Measurements from ENCODE around the gene TBC1D14.

DNA sequence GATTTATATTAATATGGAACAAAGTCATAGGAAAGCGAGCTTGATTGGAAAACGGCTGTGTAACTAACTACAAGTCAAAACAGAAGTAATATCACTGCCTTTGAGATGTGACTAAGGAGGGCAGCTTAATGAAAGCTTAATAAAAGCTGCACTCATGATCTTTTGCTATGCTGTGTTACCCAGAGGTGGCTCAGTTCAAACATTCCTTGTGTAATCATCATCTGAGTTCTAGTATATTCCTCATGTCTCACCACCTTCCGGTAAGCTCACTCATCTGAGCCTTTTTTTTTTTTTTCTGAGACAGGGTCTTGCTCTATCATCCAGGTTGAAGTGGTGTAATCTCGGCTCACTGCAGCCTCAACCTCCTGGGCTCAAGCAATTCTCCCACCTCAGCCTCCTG, 153.2 kb downstream of the TBC1D14 start:
- TF ChIP-seq POLR2A (IDR thresholded peaks at IDR 0.05): no peak
- TF ChIP-seq, protein P1, sequence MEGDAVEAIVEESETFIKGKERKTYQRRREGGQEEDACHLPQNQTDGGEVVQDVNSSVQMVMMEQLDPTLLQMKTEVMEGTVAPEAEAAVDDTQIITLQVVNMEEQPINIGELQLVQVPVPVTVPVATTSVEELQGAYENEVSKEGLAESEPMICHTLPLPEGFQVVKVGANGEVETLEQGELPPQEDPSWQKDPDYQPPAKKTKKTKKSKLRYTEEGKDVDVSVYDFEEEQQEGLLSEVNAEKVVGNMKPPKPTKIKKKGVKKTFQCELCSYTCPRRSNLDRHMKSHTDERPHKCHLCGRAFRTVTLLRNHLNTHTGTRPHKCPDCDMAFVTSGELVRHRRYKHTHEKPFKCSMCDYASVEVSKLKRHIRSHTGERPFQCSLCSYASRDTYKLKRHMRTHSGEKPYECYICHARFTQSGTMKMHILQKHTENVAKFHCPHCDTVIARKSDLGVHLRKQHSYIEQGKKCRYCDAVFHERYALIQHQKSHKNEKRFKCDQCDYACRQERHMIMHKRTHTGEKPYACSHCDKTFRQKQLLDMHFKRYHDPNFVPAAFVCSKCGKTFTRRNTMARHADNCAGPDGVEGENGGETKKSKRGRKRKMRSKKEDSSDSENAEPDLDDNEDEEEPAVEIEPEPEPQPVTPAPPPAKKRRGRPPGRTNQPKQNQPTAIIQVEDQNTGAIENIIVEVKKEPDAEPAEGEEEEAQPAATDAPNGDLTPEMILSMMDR (IDR thresholded peaks at IDR 0.05): no peak

Measured in testis (tissue), 2 donors.